ENCODE measurements around the gene ARHGEF4. TPM values are rescaled to one million over a fixed set of nuclear protein-coding genes. Genes with fewer than 3 reads are reported as not detected.

The ARHGEF4 gene
- total and polyA plus RNA-seq, 11 donors, result 0.30 to 5.5 (median 3.8) TPM

DNA sequence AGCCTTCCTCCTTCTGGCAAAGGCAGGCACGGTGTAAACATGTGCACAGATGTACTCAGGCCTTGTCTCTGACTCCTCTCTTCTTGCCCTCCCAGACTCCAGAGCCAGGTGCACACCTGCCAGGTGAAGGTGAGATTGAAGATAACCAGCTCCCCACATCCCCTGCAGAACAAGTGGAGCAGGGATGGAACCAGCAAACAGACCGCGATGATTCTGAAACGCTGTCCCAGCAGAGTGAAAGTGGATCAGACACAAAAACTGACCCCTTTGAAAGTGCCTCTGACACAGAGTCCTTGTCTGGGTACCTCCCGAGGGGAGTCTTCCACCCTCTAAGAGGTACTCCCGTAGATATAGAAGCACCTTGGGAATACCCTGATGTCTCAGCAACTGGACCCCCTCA lies 77.2 kb downstream of the ARHGEF4 start:
- no peak for DNase-seq
- H3K27ac ChIP-seq, result no peak overlapping the region
- no peak for ATAC-seq
- H3K36me3 ChIP-seq, result no peaks in the 10 kb centered on the region
- no peaks in the 10 kb centered on the region for H3K9me3 ChIP-seq
- no peaks in the 10 kb centered on the region for H3K4me1 ChIP-seq
- peaks cover 8 to 44% (median 25%) of the 10 kb centered on the region in 9 donors for H3K27me3 ChIP-seq
- no peak overlapping the region for H3K4me3 ChIP-seq
- no peak for TF ChIP-seq POLR2A (IDR thresholded peaks at IDR 0.05)
- TF ChIP-seq, protein P1, sequence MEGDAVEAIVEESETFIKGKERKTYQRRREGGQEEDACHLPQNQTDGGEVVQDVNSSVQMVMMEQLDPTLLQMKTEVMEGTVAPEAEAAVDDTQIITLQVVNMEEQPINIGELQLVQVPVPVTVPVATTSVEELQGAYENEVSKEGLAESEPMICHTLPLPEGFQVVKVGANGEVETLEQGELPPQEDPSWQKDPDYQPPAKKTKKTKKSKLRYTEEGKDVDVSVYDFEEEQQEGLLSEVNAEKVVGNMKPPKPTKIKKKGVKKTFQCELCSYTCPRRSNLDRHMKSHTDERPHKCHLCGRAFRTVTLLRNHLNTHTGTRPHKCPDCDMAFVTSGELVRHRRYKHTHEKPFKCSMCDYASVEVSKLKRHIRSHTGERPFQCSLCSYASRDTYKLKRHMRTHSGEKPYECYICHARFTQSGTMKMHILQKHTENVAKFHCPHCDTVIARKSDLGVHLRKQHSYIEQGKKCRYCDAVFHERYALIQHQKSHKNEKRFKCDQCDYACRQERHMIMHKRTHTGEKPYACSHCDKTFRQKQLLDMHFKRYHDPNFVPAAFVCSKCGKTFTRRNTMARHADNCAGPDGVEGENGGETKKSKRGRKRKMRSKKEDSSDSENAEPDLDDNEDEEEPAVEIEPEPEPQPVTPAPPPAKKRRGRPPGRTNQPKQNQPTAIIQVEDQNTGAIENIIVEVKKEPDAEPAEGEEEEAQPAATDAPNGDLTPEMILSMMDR (IDR thresholded peaks at IDR 0.05), result no peak
- WGBS, 4 donors, result 85 to 89% (median 87%) methylated on average over 6 of the region's 6 CpGs
- intact Hi-C loops (cut with DNase I), result no loop called here

DNA sequence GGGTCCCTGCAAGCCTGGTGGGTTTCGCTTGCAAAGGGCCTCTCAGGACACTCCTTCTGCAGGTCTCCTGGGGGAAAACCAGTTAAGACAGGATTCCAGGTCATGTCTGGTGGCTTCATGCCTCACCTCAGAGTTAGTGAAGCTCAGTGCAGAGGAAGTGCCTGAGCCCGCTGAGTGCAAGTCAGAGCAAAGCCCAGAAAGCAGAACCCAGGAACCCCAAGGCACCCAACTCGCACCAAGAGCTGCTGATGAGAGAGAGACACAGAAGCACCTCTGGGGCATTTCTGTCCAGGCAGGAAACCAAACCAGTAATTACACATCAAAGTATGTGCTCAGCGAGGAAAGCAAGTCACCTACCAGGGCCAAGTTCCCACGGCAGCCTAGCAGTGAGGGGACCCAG lies 78.4 kb downstream of the ARHGEF4 start:
- ATAC-seq, result no peak

DNA sequence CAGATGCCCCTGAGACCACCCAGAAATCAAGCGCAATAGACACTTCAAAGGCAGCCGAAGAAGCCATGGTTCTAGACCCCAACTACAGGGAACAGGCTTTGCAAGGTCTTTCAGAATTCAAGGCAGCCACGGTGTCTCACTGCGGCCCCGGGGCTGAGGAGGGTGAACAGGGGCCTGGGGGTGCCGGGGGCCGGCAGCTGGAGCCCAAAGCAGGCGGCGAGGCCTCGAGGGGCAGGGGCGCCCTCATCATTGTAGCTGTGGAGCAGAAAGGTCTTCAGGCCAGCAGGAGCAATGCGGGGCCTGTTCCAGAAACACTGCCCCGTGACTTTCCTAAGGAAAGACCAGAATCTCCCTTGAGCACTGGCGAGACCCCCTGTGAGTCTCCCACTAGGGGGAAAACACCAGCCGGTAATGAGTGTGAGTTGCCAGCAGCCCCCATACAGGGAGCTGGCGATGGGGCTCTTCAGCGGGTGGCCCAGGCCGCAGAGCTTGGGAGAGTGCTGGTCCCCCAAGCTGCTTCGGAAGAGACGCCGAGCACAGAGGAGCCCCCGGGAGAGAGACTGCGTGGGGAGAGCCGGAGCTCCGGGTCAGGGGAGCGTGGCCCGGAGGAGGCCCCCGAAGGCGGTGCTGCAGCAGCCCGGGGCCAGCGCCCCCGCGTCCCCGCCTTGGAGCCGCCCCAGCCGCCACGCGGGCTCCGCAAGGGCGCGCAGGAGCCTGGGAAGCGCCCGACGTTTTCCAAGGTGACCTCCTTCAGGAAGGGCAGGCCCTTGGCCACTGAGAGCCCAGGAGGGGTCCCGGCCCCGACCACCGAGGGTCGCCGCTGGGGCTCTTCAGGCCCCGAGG lies 79.1 kb downstream of the ARHGEF4 start:
- no peak for ATAC-seq
- Histone ChIP-seq H3K4me1 (no peaks in the 10 kb centered on the region), H3K4me3 (no peak overlapping the region), H3K27me3 (peaks cover 8 to 44% (median 23%) of the 10 kb centered on the region in 9 donors), H3K36me3 (no peaks in the 10 kb centered on the region), H3K27ac (no peak overlapping the region), H3K9me3 (no peaks in the 10 kb centered on the region)
- WGBS, 4 donors, result 26 to 38% (median 33%) methylated on average over 31 to 50 of the region's 50 CpGs
- no peak for DNase-seq
- intact Hi-C loops (cut with DNase I), result loop anchor here in 3 of 10 donors (5.0 kb wide), 1 partner anchor 119 kb away; no protein-coding TSS in a partner anchor
- TF ChIP-seq, protein P1 (IDR thresholded peaks at IDR 0.05), result no peak
- TF ChIP-seq POLR2A (IDR thresholded peaks at IDR 0.05), result no peak

More for the DNA sequence above, 78.4 kb downstream of the ARHGEF4 start:
- intact Hi-C loops (cut with DNase I), result loop anchor here in 3 of 10 donors (5.0 kb wide), 1 partner anchor 118 kb away; no protein-coding TSS in a partner anchor
- Histone ChIP-seq H3K4me1 (no peaks in the 10 kb centered on the region), H3K27me3 (peaks cover 8 to 44% (median 23%) of the 10 kb centered on the region in 9 donors), H3K4me3 (no peak overlapping the region), H3K27ac (no peak overlapping the region), H3K9me3 (no peaks in the 10 kb centered on the region), H3K36me3 (no peaks in the 10 kb centered on the region)
- TF ChIP-seq, protein P1 (IDR thresholded peaks at IDR 0.05), result no peak
- no peak for TF ChIP-seq POLR2A (IDR thresholded peaks at IDR 0.05)
- no peak for DNase-seq
- WGBS, 4 donors, result 82 to 88% (median 87%) methylated on average over 5 of the region's 5 CpGs

DNA sequence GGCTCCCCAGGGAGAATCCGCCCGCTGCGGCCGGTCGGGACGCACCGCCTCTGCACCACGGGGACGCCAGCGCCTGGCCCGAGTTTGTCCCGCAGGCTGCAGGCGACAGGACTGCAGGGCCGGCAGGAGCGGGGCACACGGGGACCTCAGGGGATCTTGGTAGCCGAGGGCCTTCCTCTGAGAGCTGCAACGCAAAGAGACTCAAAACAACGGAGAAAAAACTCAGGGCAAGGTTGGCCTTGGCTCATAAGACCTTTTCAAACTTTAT lies 79.7 kb downstream of the ARHGEF4 start:
- Histone ChIP-seq H3K36me3 (no peaks in the 10 kb centered on the region), H3K4me3 (no peak overlapping the region), H3K9me3 (no peaks in the 10 kb centered on the region), H3K4me1 (no peaks in the 10 kb centered on the region), H3K27ac (no peak overlapping the region), H3K27me3 (peaks cover 8 to 44% (median 23%) of the 10 kb centered on the region in 9 donors)
- intact Hi-C loops (cut with DNase I), result loop anchor here in 3 of 10 donors (5.0 kb wide), 1 partner anchor 119 kb away; no protein-coding TSS in a partner anchor
- ATAC-seq (no peak), DNase-seq (no peak)
- 13 to 21% (median 16%) methylated on average over 14 to 19 of the region's 19 CpGs for WGBS, 4 donors
- TF ChIP-seq POLR2A (IDR thresholded peaks at IDR 0.05), result no peak
- TF ChIP-seq, protein P1 (IDR thresholded peaks at IDR 0.05), result no peak

All from heart left ventricle (tissue), 16 donors.